ENCODE data around the gene SLC9B1. TPM values are rescaled to one million over a fixed set of nuclear protein-coding genes. Genes with fewer than 3 reads are reported as not detected.
"Not testable (repeated sequence)": the region's sequence is repeated elsewhere in the genome, so short reads cannot be mapped to it uniquely, and the experiment has no call there.

SLC9B1 gene
- total and polyA plus RNA-seq, 8 donors: 0.15 to 21.4 (median 3.7) TPM; not detected in 5

- Histone ChIP-seq H3K4me3 (no peak overlapping the region), H3K36me3 (no peaks in the 10 kb centered on the region), H3K27me3 (no peaks in the 10 kb centered on the region), H3K9me3 (no peaks in the 10 kb centered on the region), H3K27ac (no peak overlapping the region), H3K4me1 (no peaks in the 10 kb centered on the region)
- intact Hi-C loops (cut with DNase I; ENCODE audit: low total_unique reads): no loop called here
- DNase-seq: no peak
- TF ChIP-seq POLR2AphosphoS5 (IDR thresholded peaks at IDR 0.05): no peak
- TF ChIP-seq CTCF (IDR thresholded peaks at IDR 0.05): no peak
- TF ChIP-seq EP300 (IDR thresholded peaks at IDR 0.05): no peak
- TF ChIP-seq POLR2A (IDR thresholded peaks at IDR 0.05): no peak
- WGBS, 5 donors: 65 to 92% (median 86%) methylated on average over 2 of the region's 2 CpGs
These were observed 83.8 kb downstream of the SLC9B1 start for GRCh38 chr4:102935716-102936115.

GRCh38 chr4:102919697-102920096 is 99.8 kb downstream of the SLC9B1 start:
- peak; percentile 11 to 26 for DNase-seq
- H3K4me3 ChIP-seq; intact Hi-C loops (cut with DNase I; ENCODE audit: low total_unique reads); H3K27me3 ChIP-seq; H3K27ac ChIP-seq; H3K4me1 ChIP-seq: not testable (repeated sequence)
- Histone ChIP-seq H3K36me3 (peaks cover 0 to 13% (median 0%) of the 10 kb centered on the region in 4 donors), H3K9me3 (peaks cover 0 to 20% (median 6%) of the 10 kb centered on the region in 4 donors)
- 55 to 77% (median 59%) methylated on average over 7 to 8 of the region's 8 CpGs for WGBS, 5 donors

- no peak for DNase-seq
- Histone ChIP-seq H3K36me3 (peaks cover 0 to 13% (median 0%) of the 10 kb centered on the region in 4 donors), H3K4me1 (no peaks in the 10 kb centered on the region), H3K9me3 (peaks cover 0 to 22% (median 11%) of the 10 kb centered on the region in 4 donors), H3K27ac (no peak overlapping the region), H3K4me3 (no peak overlapping the region), H3K27me3 (no peaks in the 10 kb centered on the region)
- 86 to 96% (median 94%) methylated on average over 3 of the region's 3 CpGs for WGBS, 5 donors
- intact Hi-C loops (cut with DNase I; ENCODE audit: low total_unique reads): no loop called here
- TF ChIP-seq EP300 (IDR thresholded peaks at IDR 0.05) (no peak), POLR2AphosphoS5 (IDR thresholded peaks at IDR 0.05) (no peak), POLR2A (IDR thresholded peaks at IDR 0.05) (no peak), CTCF (IDR thresholded peaks at IDR 0.05) (no peak)
These were observed 100.6 kb downstream of the SLC9B1 start for GRCh38 chr4:102918859-102919258.

- no peaks in the 10 kb centered on the region for H3K4me1 ChIP-seq
- 67 to 73% (median 68%) methylated on average over 2 of the region's 2 CpGs for WGBS, 5 donors
- H3K36me3 ChIP-seq: no peaks in the 10 kb centered on the region
- no peak overlapping the region for H3K27ac ChIP-seq
- TF ChIP-seq EP300 (IDR thresholded peaks at IDR 0.05) (no peak), POLR2AphosphoS5 (IDR thresholded peaks at IDR 0.05) (no peak), POLR2A (IDR thresholded peaks at IDR 0.05) (no peak), CTCF (IDR thresholded peaks at IDR 0.05) (no peak)
- no peaks in the 10 kb centered on the region for H3K9me3 ChIP-seq
- intact Hi-C loops (cut with DNase I; ENCODE audit: low total_unique reads): no loop called here
- H3K4me3 ChIP-seq: no peak overlapping the region
- no peaks in the 10 kb centered on the region for H3K27me3 ChIP-seq
- no peak for DNase-seq
These were observed 117.7 kb downstream of the SLC9B1 start for GRCh38 chr4:102901804-102902203.

GRCh38 chr4:102897610-102898009 is 121.9 kb downstream of the SLC9B1 start:
- H3K27ac ChIP-seq; DNase-seq; H3K9me3 ChIP-seq; intact Hi-C loops (cut with DNase I; ENCODE audit: low total_unique reads); H3K4me3 ChIP-seq; H3K27me3 ChIP-seq; H3K36me3 ChIP-seq; H3K4me1 ChIP-seq: not testable (repeated sequence)
- 48 to 77% (median 53%) methylated on average over 3 of the region's 3 CpGs for WGBS, 5 donors

GRCh38 chr4:102896547-102896946 is 123.0 kb downstream of the SLC9B1 start:
- intact Hi-C loops (cut with DNase I; ENCODE audit: low total_unique reads); H3K9me3 ChIP-seq; H3K4me3 ChIP-seq; H3K27ac ChIP-seq; DNase-seq; H3K36me3 ChIP-seq; H3K27me3 ChIP-seq; H3K4me1 ChIP-seq: not testable (repeated sequence)
- 85 to 90% (median 90%) methylated on average over 5 of the region's 5 CpGs for WGBS, 5 donors

GRCh38 chr4:102889866-102890265 is 129.6 kb downstream of the SLC9B1 start:
- H3K27me3 ChIP-seq; H3K27ac ChIP-seq; H3K36me3 ChIP-seq; intact Hi-C loops (cut with DNase I; ENCODE audit: low total_unique reads); H3K4me1 ChIP-seq; DNase-seq; H3K9me3 ChIP-seq; H3K4me3 ChIP-seq: not testable (repeated sequence)
- WGBS, 5 donors: 60 to 78% (median 75%) methylated on average over 3 of the region's 3 CpGs

- H3K4me1 ChIP-seq; H3K27me3 ChIP-seq; DNase-seq; H3K9me3 ChIP-seq; intact Hi-C loops (cut with DNase I; ENCODE audit: low total_unique reads); H3K4me3 ChIP-seq; H3K27ac ChIP-seq; H3K36me3 ChIP-seq: not testable (repeated sequence)
- WGBS, 5 donors: 89 to 99% (median 91%) methylated on average over 2 of the region's 2 CpGs
These were observed 130.9 kb downstream of the SLC9B1 start for GRCh38 chr4:102888570-102888969.

Data from stomach (tissue), 9 donors.